Osteocyte (in vitro differentiated cells): Measurements from ENCODE around the gene PITPNM3. TPM values are rescaled to one million over a fixed set of nuclear protein-coding genes. Genes with fewer than 3 reads are reported as not detected.

Source experiments
- DNase-seq: peaks from one replicate; pipeline ENCODE4 v3.0.0; 2021; ENCODE audit warnings: mixed read lengths; ENCODE audit not compliant: unreplicated experiment; ENCODE audit errors: extremely low spot score
- H3K27ac Mint-ChIP-seq: one replicate; pipeline ENCODE4 v1.8.0; 2021; ENCODE audit warnings: mild to moderate bottlenecking, mixed read lengths; ENCODE audit not compliant: unreplicated experiment
- H3K27me3 Mint-ChIP-seq: one replicate; pipeline ENCODE4 v1.8.0; 2021; ENCODE audit warnings: mixed read lengths; ENCODE audit not compliant: unreplicated experiment
- H3K36me3 Mint-ChIP-seq: one replicate; pipeline ENCODE4 v1.8.0; 2021; ENCODE audit warnings: mixed read lengths; ENCODE audit not compliant: unreplicated experiment
- H3K4me1 Mint-ChIP-seq: one replicate; pipeline ENCODE4 v1.8.0; 2021; ENCODE audit warnings: mixed read lengths; ENCODE audit not compliant: unreplicated experiment
- H3K4me3 Mint-ChIP-seq: one replicate; pipeline ENCODE4 v1.8.0; 2021; ENCODE audit warnings: mild to moderate bottlenecking, moderate library complexity, mixed read lengths; ENCODE audit not compliant: unreplicated experiment
- H3K9me3 Mint-ChIP-seq: one replicate; pipeline ENCODE4 v1.8.0; 2021; ENCODE audit warnings: mixed read lengths; ENCODE audit not compliant: unreplicated experiment
- CTCF ChIP-seq: fragments of 200-600 bp; sonication (generic); IDR thresholded peaks from 2 replicates; pipeline ENCODE4 v1.5.0; 2021; ENCODE audit warnings: antibody characterized with exemption, mild to moderate bottlenecking, moderate library complexity
- total RNA-seq: library from RNA; stranded (reverse); gene quantifications from 2 replicates; pipeline ENCODE4 v1.2.1, GENCODE V29; 2021

PITPNM3 gene
- total RNA-seq, 1 donor from 2014 or later, result 0.94 TPM

GRCh38 chr17:6561446-6561845, 5.1 kb upstream of the PITPNM3 start:
- no peak for TF ChIP-seq CTCF
- no peak for DNase-seq
- no peaks in the 10 kb centered on the region for H3K36me3 Mint-ChIP-seq

GRCh38 chr17:6560496-6560895, 4.1 kb upstream of the PITPNM3 start:
- no peak overlapping the region for H3K27ac Mint-ChIP-seq
- DNase-seq, result no peak
- peaks cover 3% of the 10 kb centered on the region for H3K4me1 Mint-ChIP-seq
- TF ChIP-seq CTCF, result no peak
- no peaks in the 10 kb centered on the region for H3K9me3 Mint-ChIP-seq
- no peaks in the 10 kb centered on the region for H3K36me3 Mint-ChIP-seq
- H3K4me3 Mint-ChIP-seq, result no peak overlapping the region
- peaks cover 2% of the 10 kb centered on the region for H3K27me3 Mint-ChIP-seq

More at GRCh38 chr17:6561446-6561845, 5.1 kb upstream of the PITPNM3 start:
- Mint-ChIP-seq H3K27me3 (peaks cover 2% of the 10 kb centered on the region), H3K27ac (no peak overlapping the region), H3K4me1 (peaks cover 2% of the 10 kb centered on the region), H3K9me3 (no peaks in the 10 kb centered on the region), H3K4me3 (no peak overlapping the region)

GRCh38 chr17:6559753-6560215, 3.4 kb upstream of the PITPNM3 start:
- no peak for TF ChIP-seq CTCF
- Mint-ChIP-seq H3K36me3 (no peaks in the 10 kb centered on the region), H3K4me1 (peaks cover 10% of the 10 kb centered on the region), H3K9me3 (no peaks in the 10 kb centered on the region), H3K27ac (no peak overlapping the region), H3K4me3 (no peak overlapping the region), H3K27me3 (peaks cover 9% of the 10 kb centered on the region)
- DNase-seq, result no peak

- H3K27ac Mint-ChIP-seq, result no peak overlapping the region
- H3K4me3 Mint-ChIP-seq, result no peak overlapping the region
- H3K36me3 Mint-ChIP-seq, result no peaks in the 10 kb centered on the region
- DNase-seq, result no peak
- peaks cover 14% of the 10 kb centered on the region for H3K4me1 Mint-ChIP-seq
- H3K9me3 Mint-ChIP-seq, result no peaks in the 10 kb centered on the region
- H3K27me3 Mint-ChIP-seq, result peaks cover 15% of the 10 kb centered on the region
- no peak for TF ChIP-seq CTCF
Observed at GRCh38 chr17:6558932-6559752, 2.8 kb upstream of the PITPNM3 start.

- Mint-ChIP-seq H3K27ac (no peak overlapping the region), H3K9me3 (no peaks in the 10 kb centered on the region), H3K36me3 (no peaks in the 10 kb centered on the region), H3K4me3 (no peak overlapping the region), H3K4me1 (peaks cover 15% of the 10 kb centered on the region), H3K27me3 (peaks cover 24% of the 10 kb centered on the region)
- no peak for DNase-seq
- no peak for TF ChIP-seq CTCF
Observed at GRCh38 chr17:6558276-6558675, 1.9 kb upstream of the PITPNM3 start.
